Heart left ventricle (tissue), 16 donors: ENCODE results near the gene CITED2. TPM values are rescaled to one million over a fixed set of nuclear protein-coding genes. Genes with fewer than 3 reads are reported as not detected.

Source experiments
- ATAC-seq, 4 donors: fragments of 200-7000 bp; cut with Tn5 transposase; one replicate each; pipeline ENCODE4 v1.9.1; 2020 to 2022; ENCODE audit warnings: moderate library complexity in 4 of 4, mild to moderate bottlenecking in 3 of 4, moderate number of reproducible peaks in 1 of 4
- DNase-seq, 5 donors: peaks; one replicate each; pipeline ENCODE4 v3.0.0-alpha.2; 2020
- H3K27ac ChIP-seq, 12 donors: fragments of 200-600 bp; sonication (generic) in 4 of 12; one replicate each; pipeline versions ENCODE4 v1.5.0 to v1.8.0; 2016 to 2022; ENCODE audit warnings: mild to moderate bottlenecking in 2 of 12
- H3K27me3 ChIP-seq, 9 donors: fragments of 200-600 bp; sonication (generic) in 2 of 9; one replicate each; pipeline versions ENCODE4 v1.5.1 to v1.8.0; 2016 to 2022; ENCODE audit warnings: mild to moderate bottlenecking in 3 of 9
- H3K36me3 ChIP-seq, 9 donors: fragments of 200-600 bp; sonication (generic) in 2 of 9; one replicate each; pipeline versions ENCODE4 v1.5.0 to v1.8.0; 2018 to 2022; ENCODE audit warnings: mild to moderate bottlenecking in 2 of 9
- H3K4me1 ChIP-seq, 12 donors: fragments of 200-600 bp; sonication (generic) in 4 of 12; one replicate each; pipeline versions ENCODE4 v1.5.0 to v1.8.0; 2016 to 2022; ENCODE audit warnings: mild to moderate bottlenecking in 3 of 12
- H3K4me3 ChIP-seq, 12 donors: fragments of 200-600 bp; sonication (generic) in 4 of 12; one replicate each; pipeline versions ENCODE4 v1.5.0 to v1.8.0; 2017 to 2022; ENCODE audit warnings: mild to moderate bottlenecking in 9 of 12, moderate library complexity in 4 of 12
- H3K9me3 ChIP-seq, 12 donors: fragments of 200-600 bp; sonication (generic) in 4 of 12; one replicate each; pipeline versions ENCODE4 v1.5.0 to v1.8.0; 2016 to 2022; ENCODE audit warnings: mild to moderate bottlenecking in 1 of 12
- CTCF ChIP-seq, 12 donors: fragments of 200-600 bp; sonication (generic) in 4 of 12; IDR thresholded peaks; one replicate each; pipeline versions ENCODE4 v1.5.0 to v1.8.0; 2018 to 2022; ENCODE audit warnings: antibody characterized with exemption in 12 of 12, mild to moderate bottlenecking in 5 of 12
- POLR2A ChIP-seq, 2 donors: fragments of 450-650 bp; IDR thresholded peaks; one replicate each; pipeline ENCODE4 v1.6.1; 2017; ENCODE audit warnings: antibody characterized with exemption in 2 of 2, mild to moderate bottlenecking in 2 of 2, moderate library complexity in 2 of 2
- WGBS, 4 donors: extraction: QIAGEN DNeasy Blood & Tissue Kit in 2 of 4; methylation state at CpG; one replicate each; pipeline versions ENCODE4 v1.1.5 to v1.1.7; 2013 to 2018; 5-methylcytosine and 5-hydroxymethylcytosine counted together
- intact Hi-C, 10 donors: fragments of 100-400 bp; cut with DNase I; formaldehyde crosslinking; loops; one replicate each; pipeline versions ENCODE4 v1.11.1 to v1.14.2; 2022
- long read RNA-seq, 3 donors: library from polyadenylated mRNA; unstranded; transcript quantifications; one replicate each; pipeline ENCODE4 v2.0.0, GENCODE V29; 2020 to 2021
- polyA plus RNA-seq, 2 donors: library from polyadenylated mRNA; stranded (reverse); fragments of 200-250 nt; gene quantifications; one replicate each; pipeline ENCODE4 v1.2.3, GENCODE V29; 2013
- total RNA-seq, 9 donors: library from RNA; depleted of rRNA in 2 of 9; stranded (reverse); fragments of >200 nt in 2 of 9; fragmentation: NEBNext Ultra II Directional in 3 of 9; extraction: Animal tissue kit (Norgen Biotek cat#: 25700) in 3 of 9; gene quantifications; one replicate each; pipeline versions ENCODE4 v1.1.0 to v1.2.4, GENCODE V29; 2016 to 2023
- donor health status: ischemic (EF 13 %, LVEDD 7.1; RV severe dilation, severe dysfunction).
- donor health status: healthy with polysubstance abuse.
- donor health status: DM: no; HTN: yes; CAD: no.
- donor health status: DM: no; HTN: no; CAD: no.
- donor health status: ischemic (EF 25% LVEDD 6.9; RV normal size, moderate dysfunction).
- donor health status: ischemic (EF 25% LVEDD 5.7; RV mildly dilated, moderate dysfunction).
- donor health status: healthy.
- donor health status: DM: yes; HTN: yes; CAD: no.
- donor health status: ischemic (EF 35%, LVEDD 5.7; RV mildly dilated, moderate dysfunction).
- donor health status: nonischemic (EF 11% LVEDD 7.7; RV severe dilation, severe dysfunction).
- donor health status: DM: yes; HTN: yes; CAD: no.
- donor health status: PGD.
- donor health status: ischemic (EF 29% LVEDD 5.4; RV normal size, mild dysfunction).
- donor health status: nonischemic (EF 23%, LVEDD 6.1; RV moderate dilation, normal function).

CITED2 gene
- total RNA-seq (100 to 1,000 TPM; 102 to 233 (median 149) TPM), polyA plus RNA-seq (100 to 1,000 TPM in 1 of 2 donors, 10 to 100 TPM in 1; 13.0 to 154 TPM)
- long read RNA-seq, donor 1, partial matches to known transcripts, result 3 of 6 reads
- long read RNA-seq, donor 1, other reads (novel, unspliced or antisense), result 0 of 6 reads
- long read RNA-seq, donor 2, partial matches to known transcripts, result 0 of 2 reads
- long read RNA-seq, donor 2, other reads (novel, unspliced or antisense), result 2 of 2 reads
- long read RNA-seq, donor 3, partial matches to known transcripts, result 0 of 2 reads
- long read RNA-seq, donor 3, other reads (novel, unspliced or antisense), result 0 of 2 reads

- intact Hi-C loops, result loop anchor here (1.0 to 10.0 kb wide), 29 partner anchors 133 to 1550 kb away; no protein-coding TSS in a partner anchor
- Histone ChIP-seq H3K4me3 (peak within 1 kb of the TSS; percentile 78 to 98 (median 92)), H3K27ac (peak within 1 kb of the TSS; percentile 95 to 100 (median 98)), H3K36me3 (peaks cover 0 to 24% (median 6%) of the 10 kb centered on the region in 9 donors), H3K27me3 (no peaks in the 10 kb centered on the region), H3K9me3 (no peaks in the 10 kb centered on the region), H3K4me1 (peaks cover 0 to 38% (median 23%) of the 10 kb centered on the region in 12 donors)
- DNase-seq (peak; percentile 92 to 95 (median 94)), ATAC-seq (peak; percentile 51 to 88 (median 80))
- peak; percentile 82 to 99 for TF ChIP-seq POLR2A (IDR thresholded peaks at IDR 0.05)
- TF ChIP-seq CTCF (IDR thresholded peaks at IDR 0.05), result peak in 5 of 12 donors; percentile 5 to 25 (median 10)
- 0 to 1% (median 0%) methylated on average over 37 to 82 of the region's 82 CpGs for WGBS, 4 donors
Observed at GRCh38 chr6:139374357-139375225, at the start of gene CITED2. CITED2 (minus strand) TSS chr6:139374648; CDS start chr6:139373944, 704 bp downstream.

GRCh38 chr6:139423037-139423703 is 48.7 kb upstream of the CITED2 start:
- intact Hi-C loops, result no loop called here
- DNase-seq, result no peak
- WGBS, 4 donors, result 80 to 93% (median 87%) methylated on average over 6 of the region's 6 CpGs
- H3K4me1 ChIP-seq, result peaks cover 0 to 20% (median 0%) of the 10 kb centered on the region in 12 donors
- H3K27ac ChIP-seq, result no peak overlapping the region
- ATAC-seq, result no peak
- H3K36me3 ChIP-seq, result no peaks in the 10 kb centered on the region
- H3K27me3 ChIP-seq, result no peaks in the 10 kb centered on the region
- no peak for TF ChIP-seq CTCF (IDR thresholded peaks at IDR 0.05)
- TF ChIP-seq POLR2A (IDR thresholded peaks at IDR 0.05), result no peak
- H3K4me3 ChIP-seq, result no peak overlapping the region
- H3K9me3 ChIP-seq, result no peaks in the 10 kb centered on the region

- intact Hi-C loops, result no loop called here
- no peak for DNase-seq
- ATAC-seq, result no peak
- WGBS, 4 donors, result 77 to 85% (median 83%) methylated on average over 9 of the region's 9 CpGs
- H3K4me1 ChIP-seq, result peaks cover 0 to 20% (median 0%) of the 10 kb centered on the region in 12 donors
- H3K27ac ChIP-seq, result peak overlapping the region in 1 of 12 donors; percentile 56
- no peaks in the 10 kb centered on the region for H3K36me3 ChIP-seq
- H3K27me3 ChIP-seq, result no peaks in the 10 kb centered on the region
- no peak for TF ChIP-seq CTCF (IDR thresholded peaks at IDR 0.05)
- TF ChIP-seq POLR2A (IDR thresholded peaks at IDR 0.05), result no peak
- H3K9me3 ChIP-seq, result no peaks in the 10 kb centered on the region
- H3K4me3 ChIP-seq, result no peak overlapping the region
Observed at GRCh38 chr6:139422105-139423036, 47.9 kb upstream of the CITED2 start.
